B cell (primary cell): ENCODE data around the gene SLC23A2. TPM values are rescaled to one million over a fixed set of nuclear protein-coding genes. Genes with fewer than 3 reads are reported as not detected.

Experiments
- ATAC-seq: fragments of 200-7000 bp; cut with Tn5 transposase; one replicate; pipeline ENCODE4 v1.10.0; 2021; ENCODE audit warnings: low read depth, mild to moderate bottlenecking, moderate number of reproducible peaks, moderate library complexity
- CTCF ChIA-PET: fragments of 350-600 bp; sonication (Branson Sonifier 250); formaldehyde crosslinking; loops from one replicate; lab custom pipeline; 2021; ENCODE audit warnings: antibody characterized with exemption, inconsistent platforms; lab: Charles Lee
- POLR2A ChIA-PET: fragments of 350-600 bp; sonication (Branson Sonifier 250); formaldehyde crosslinking; loops from one replicate; lab custom pipeline; 2021; ENCODE audit warnings: antibody characterized with exemption; lab: Charles Lee
- DNase-seq: peaks from one replicate; pipeline ENCODE4 v3.0.0; 2013
- H2AFZ ChIP-seq: 2 replicates; pipeline ENCODE4 v1.6.1; 2012; ENCODE audit warnings: mild to moderate bottlenecking, low read depth, low read length; ENCODE audit not compliant: insufficient read depth, poor library complexity, severe bottlenecking
- H3K27ac ChIP-seq, 2 donors: 1 replicate in 1 of 2; 2 replicates in 1 of 2; pipeline ENCODE4 v1.5.1; 2012 to 2013; ENCODE audit warnings: low read length in 2 of 2, mild to moderate bottlenecking in 2 of 2, moderate library complexity in 1 of 2
- H3K27me3 ChIP-seq, 4 experiments: fragments of 200-600 bp in 1 of 4; sonication (generic) in 1 of 4; replicated peaks in 1 of 4; 1 replicate in 2 of 4; 2 replicates in 2 of 4; pipeline versions ENCODE4 v1.6.1 to v1.7.0; 2013 to 2016; ENCODE audit warnings: low read length in 3 of 4, mild to moderate bottlenecking in 2 of 4, mixed read lengths in 1 of 4, moderate library complexity in 1 of 4; ENCODE audit not compliant: insufficient read depth in 4 of 4, control insufficient read depth in 3 of 4; ENCODE audit errors: control extremely low read depth in 1 of 4
- H3K36me3 ChIP-seq, 2 experiments: replicated peaks in 1 of 2; 1 replicate in 1 of 2; 2 replicates in 1 of 2; pipeline versions ENCODE4 v1.6.1 to v1.7.1; 2013; ENCODE audit warnings: low read length in 1 of 2; ENCODE audit not compliant: insufficient read depth in 2 of 2, control insufficient read depth in 1 of 2; ENCODE audit errors: control extremely low read depth in 1 of 2, extremely low read depth in 1 of 2
- H3K4me1 ChIP-seq, 2 donors: fragments of 200-600 bp in 1 of 2; sonication (generic) in 1 of 2; 1 replicate in 1 of 2; 2 replicates in 1 of 2; pipeline versions ENCODE4 v1.5.1 to v1.6.1; 2013 to 2017; ENCODE audit warnings: low read length in 2 of 2; ENCODE audit not compliant: control insufficient read depth in 2 of 2, insufficient read depth in 2 of 2
- H3K4me2 ChIP-seq: replicated peaks from 2 replicates; pipeline ENCODE3; 2012; ENCODE audit warnings: mild to moderate bottlenecking, low read depth, low read length; ENCODE audit not compliant: poor library complexity, severe bottlenecking
- H3K4me3 ChIP-seq, 5 experiments: fragments of 200-600 bp in 1 of 5; sonication (generic) in 1 of 5; 1 replicate in 3 of 5; 2 replicates in 2 of 5; pipeline versions ENCODE4 v1.5.1 to v1.7.0; 2011 to 2016; ENCODE audit warnings: low read length in 4 of 5, mild to moderate bottlenecking in 4 of 5, low read depth in 2 of 5, control low read depth in 1 of 5, moderate library complexity in 1 of 5; ENCODE audit not compliant: insufficient read depth in 1 of 5; ENCODE audit errors: control extremely low read depth in 1 of 5, extremely low read depth in 1 of 5
- H3K79me2 ChIP-seq: fragments of 200-600 bp; sonication (generic); one replicate; pipeline ENCODE4 v1.6.0; 2016; ENCODE audit warnings: low read length; ENCODE audit not compliant: control insufficient read depth, insufficient read depth
- H3K9ac ChIP-seq: fragments of 200-600 bp; sonication (generic); 2 replicates; pipeline ENCODE4 v1.6.1; 2017; ENCODE audit warnings: mild to moderate bottlenecking, low read length, moderate library complexity
- H3K9me3 ChIP-seq, 3 donors: one replicate each; pipeline versions ENCODE4 v1.6.1 to v1.7.1; 2013; ENCODE audit warnings: low read length in 2 of 3; ENCODE audit not compliant: control insufficient read depth in 2 of 3, insufficient read depth in 1 of 3; ENCODE audit errors: control extremely low read depth in 1 of 3
- H4K20me1 ChIP-seq: 2 replicates; pipeline ENCODE4 v1.6.0; 2012; ENCODE audit warnings: mild to moderate bottlenecking, low read length; ENCODE audit not compliant: insufficient read depth, control insufficient read depth, poor library complexity, severe bottlenecking
- H3K27ac Mint-ChIP-seq: one replicate; pipeline ENCODE4 v1.8.0; 2021; ENCODE audit warnings: mixed read lengths
- H3K27me3 Mint-ChIP-seq: one replicate; pipeline ENCODE4 v1.8.0; 2021; ENCODE audit warnings: mixed read lengths
- H3K4me1 Mint-ChIP-seq: one replicate; pipeline ENCODE4 v1.8.0; 2021; ENCODE audit warnings: mixed read lengths
- H3K4me3 Mint-ChIP-seq: one replicate; pipeline ENCODE4 v1.8.0; 2021; ENCODE audit warnings: mixed read lengths
- H3K9me3 Mint-ChIP-seq: one replicate; pipeline ENCODE4 v1.8.0; 2022; ENCODE audit warnings: mixed read lengths; ENCODE audit not compliant: insufficient read depth
- EZH2 ChIP-seq: IDR thresholded peaks from 2 replicates; pipeline ENCODE4 v1.6.1; 2012; ENCODE audit warnings: borderline replicate concordance, low read depth, mild to moderate bottlenecking, moderate library complexity, low read length; ENCODE audit not compliant: insufficient read depth, poor library complexity, severe bottlenecking
- WGBS: methylation state at CpG from one replicate; pipeline ENCODE4 v1.1.5; 2013; ENCODE audit warnings: missing lambda C conversion rate; ENCODE audit not compliant: insufficient coverage; 5-methylcytosine and 5-hydroxymethylcytosine counted together
- intact Hi-C: fragments of 100-400 bp; cut with micrococcal nuclease; formaldehyde crosslinking; loops from one replicate; pipeline ENCODE4 v1.10.0; 2022
- polyA plus RNA-seq: library from polyadenylated mRNA; depleted of rRNA; stranded (reverse); fragments of >200 nt; gene quantifications from 2 replicates; pipeline ENCODE4 v1.2.3, GENCODE V29; 2012
- total RNA-seq, 2 donors: library from RNA; stranded (reverse); fragments of 120-200 nt in 1 of 2; gene quantifications; 1 replicate in 1 of 2; 2 replicates in 1 of 2; pipeline versions ENCODE4 v1.2.3 to v1.2.4, GENCODE V29; 2013 to 2022
- TF ChIP-seq, protein P1 (sequence below): fragments of 200-600 bp; IDR thresholded peaks from one replicate; pipeline ENCODE4 v1.8.0; 2022; ENCODE audit warnings: antibody characterized with exemption, mild to moderate bottlenecking

Gene SLC23A2
- total and polyA plus RNA-seq, 2 donors (not counting 1 experiment from before 2014, with no cell fraction given), result 23.6 to 70.7 TPM

GRCh38 chr20:4987130-4987529 is 14.2 kb downstream of the SLC23A2 start:
- TF ChIP-seq EZH2, result no peak
- TF ChIP-seq, protein P1, sequence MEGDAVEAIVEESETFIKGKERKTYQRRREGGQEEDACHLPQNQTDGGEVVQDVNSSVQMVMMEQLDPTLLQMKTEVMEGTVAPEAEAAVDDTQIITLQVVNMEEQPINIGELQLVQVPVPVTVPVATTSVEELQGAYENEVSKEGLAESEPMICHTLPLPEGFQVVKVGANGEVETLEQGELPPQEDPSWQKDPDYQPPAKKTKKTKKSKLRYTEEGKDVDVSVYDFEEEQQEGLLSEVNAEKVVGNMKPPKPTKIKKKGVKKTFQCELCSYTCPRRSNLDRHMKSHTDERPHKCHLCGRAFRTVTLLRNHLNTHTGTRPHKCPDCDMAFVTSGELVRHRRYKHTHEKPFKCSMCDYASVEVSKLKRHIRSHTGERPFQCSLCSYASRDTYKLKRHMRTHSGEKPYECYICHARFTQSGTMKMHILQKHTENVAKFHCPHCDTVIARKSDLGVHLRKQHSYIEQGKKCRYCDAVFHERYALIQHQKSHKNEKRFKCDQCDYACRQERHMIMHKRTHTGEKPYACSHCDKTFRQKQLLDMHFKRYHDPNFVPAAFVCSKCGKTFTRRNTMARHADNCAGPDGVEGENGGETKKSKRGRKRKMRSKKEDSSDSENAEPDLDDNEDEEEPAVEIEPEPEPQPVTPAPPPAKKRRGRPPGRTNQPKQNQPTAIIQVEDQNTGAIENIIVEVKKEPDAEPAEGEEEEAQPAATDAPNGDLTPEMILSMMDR, result no peak
- Mint-ChIP-seq H3K9me3 (no peaks in the 10 kb centered on the region), H3K27ac (peak overlapping the region; percentile 91), H3K4me1 (peaks cover 74% of the 10 kb centered on the region), H3K27me3 (no peaks in the 10 kb centered on the region), H3K4me3 (peak overlapping the region; percentile 82)
- H3K9ac ChIP-seq, result peak overlapping the region; percentile 45
- peak overlapping the region in 3 of 5 experiments; percentile 19 to 38 (median 25) for H3K4me3 ChIP-seq
- peak overlapping the region; percentile 38 for H2AFZ ChIP-seq
- H3K36me3 ChIP-seq, result no peaks in the 10 kb centered on the region
- intact Hi-C loops, result loop anchor here (1.0 to 5.0 kb wide), 2 partner anchors 91 to 620 kb away; no protein-coding TSS in a partner anchor
- DNase-seq, result peak; percentile 48
- peak overlapping the region; percentile 73 to 75 for H3K27ac ChIP-seq
- no peaks in the 10 kb centered on the region for H3K9me3 ChIP-seq
- ChIA-PET POLR2A (interaction anchor here (0.6 to 1.3 kb wide), 7 partner anchors 10 to 978 kb away, joined by 3 to 10 read pairs (median 3); no protein-coding TSS in a partner anchor), CTCF (interaction anchor here (1.0 to 4.4 kb wide), 7 partner anchors 8 to 225 kb away, joined by 3 to 24 read pairs (median 13); partner anchors contain the start of gene CDS2)
- peaks cover 60 to 75% of the 10 kb centered on the region in 2 donors for H3K4me1 ChIP-seq
- H3K27me3 ChIP-seq, result no peaks in the 10 kb centered on the region
- H3K4me2 ChIP-seq, result peak overlapping the region; percentile 49
- ATAC-seq, result peak; percentile 34
- WGBS, result 25% methylated on average over 1 of the region's 6 CpGs
- H3K79me2 ChIP-seq, result peaks cover 98% of the 10 kb centered on the region
- H4K20me1 ChIP-seq, result peaks cover 6% of the 10 kb centered on the region

GRCh38 chr20:4985658-4986057 is 15.7 kb downstream of the SLC23A2 start:
- ChIA-PET POLR2A (interaction anchor here (0.7 to 1.3 kb wide), 3 partner anchors 13 to 173 kb away, joined by 3 to 7 read pairs (median 3); no protein-coding TSS in a partner anchor), CTCF (interaction anchor here (0.7 to 4.4 kb wide), 7 partner anchors 8 to 141 kb away, joined by 3 to 24 read pairs (median 10); partner anchors contain the start of gene CDS2)
- H3K9ac ChIP-seq, result no peak overlapping the region
- H3K9me3 ChIP-seq, result no peaks in the 10 kb centered on the region
- peak overlapping the region; percentile 49 for H3K4me2 ChIP-seq
- Mint-ChIP-seq H3K27me3 (no peaks in the 10 kb centered on the region), H3K27ac (peak overlapping the region; percentile 91), H3K9me3 (no peaks in the 10 kb centered on the region), H3K4me1 (peaks cover 71% of the 10 kb centered on the region), H3K4me3 (peak overlapping the region; percentile 82)
- peaks cover 6% of the 10 kb centered on the region for H4K20me1 ChIP-seq
- H3K27ac ChIP-seq, result peak overlapping the region; percentile 73 to 75
- intact Hi-C loops, result loop anchor here (1.0 to 5.0 kb wide), 2 partner anchors 12 to 622 kb away; no protein-coding TSS in a partner anchor
- peaks cover 60 to 69% of the 10 kb centered on the region in 2 donors for H3K4me1 ChIP-seq
- no peak overlapping the region for H2AFZ ChIP-seq
- ATAC-seq, result peak; percentile 61
- no CpG with 5 or more reads among the region's 3 CpGs for WGBS
- H3K36me3 ChIP-seq, result no peaks in the 10 kb centered on the region
- H3K27me3 ChIP-seq, result no peaks in the 10 kb centered on the region
- TF ChIP-seq EZH2, result no peak
- TF ChIP-seq, protein P1, result no peak
- H3K4me3 ChIP-seq, result peak overlapping the region in 1 of 5 experiments; percentile 19
- H3K79me2 ChIP-seq, result peaks cover 98% of the 10 kb centered on the region
- peak; percentile 67 for DNase-seq
